Measurements from ENCODE around the gene PSMF1.

- TF ChIP-seq CTCF (conservative IDR thresholded peaks at IDR 0.05 in 1 of 2, IDR thresholded peaks at IDR 0.05 in 1 of 2; ENCODE audit: extremely low read depth in 1 of 2, insufficient read depth in 1 of 2, low read depth in 1 of 2, low read length in 2 of 2) (no peak), EZH2 (IDR thresholded peaks at IDR 0.05; ENCODE audit: borderline replicate concordance, low read length) (no peak)
These were observed 32.7 kb upstream of the PSMF1 start for GRCh38 chr20:1085492-1086276.
